ENCODE results near the gene ABL1. TPM values are rescaled to one million over a fixed set of nuclear protein-coding genes. Genes with fewer than 3 reads are reported as not detected.

ABL1 gene
- total RNA-seq, 1 donor, result 21.5 TPM

GRCh38 chr9:130887494-130888144 lies 52.6 kb downstream of the ABL1 start:
- DNase-seq (ENCODE audit: low read depth in 2 of 3, low spot score in 2 of 3), result no peak

DNA sequence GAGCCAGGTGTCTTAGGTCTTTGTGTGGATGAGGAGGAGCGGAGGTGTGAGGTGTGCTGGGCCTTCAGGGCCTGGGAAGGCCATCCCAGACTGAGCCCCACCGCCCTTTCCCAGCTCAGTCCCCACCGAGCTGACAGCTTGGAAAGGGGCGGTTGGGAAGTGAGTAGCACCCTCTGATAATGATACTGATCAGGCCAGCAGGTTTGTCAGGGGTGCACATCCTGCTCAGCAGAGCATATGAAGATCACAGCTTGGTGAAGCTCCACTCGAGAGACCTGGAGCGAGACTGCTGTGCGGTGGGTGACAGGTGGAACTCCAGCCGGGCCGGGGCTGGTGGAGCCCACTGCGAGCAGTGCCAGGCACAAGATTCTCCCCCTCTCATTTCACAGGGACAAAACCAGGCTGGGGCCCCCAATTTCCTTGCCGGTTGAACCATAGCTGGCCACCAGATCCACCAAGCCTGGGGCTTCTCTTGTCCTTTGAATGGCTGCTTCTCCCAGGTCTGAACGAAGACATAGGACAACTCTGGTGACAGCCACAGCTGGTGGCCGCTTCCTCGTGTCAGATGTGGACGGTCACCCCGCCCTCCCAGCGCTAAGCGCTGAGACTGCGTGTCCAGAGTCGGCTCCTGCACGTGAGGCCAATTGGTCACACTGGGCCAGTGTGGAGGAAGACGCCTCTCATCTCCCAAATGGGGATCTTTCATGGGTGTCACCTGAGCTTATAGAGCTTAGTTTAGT lies 53.3 kb downstream of the ABL1 start:
- DNase-seq (ENCODE audit: low read depth in 2 of 3, low spot score in 2 of 3), result no peak

DNA sequence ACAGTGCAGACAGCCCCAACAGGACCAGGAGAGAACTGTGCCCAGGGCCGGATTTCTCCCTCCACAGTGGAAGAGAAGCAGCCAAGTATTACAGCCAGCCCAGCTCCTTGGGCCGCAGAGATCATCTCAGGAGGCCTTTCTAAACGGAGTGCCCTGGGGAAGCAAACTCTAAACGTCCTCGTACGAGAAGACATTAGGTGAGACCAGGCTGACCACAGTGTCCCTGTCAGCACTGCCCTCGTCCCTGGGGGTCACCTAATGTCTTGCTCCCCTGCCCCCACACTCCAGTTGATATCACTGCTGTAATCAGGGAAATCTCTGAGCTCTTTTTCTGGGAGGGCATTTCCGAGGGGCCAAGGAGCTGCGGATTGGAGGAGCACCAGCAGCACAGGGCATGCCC lies 55.1 kb downstream of the ABL1 start:
- DNase-seq (ENCODE audit: low read depth in 2 of 3, low spot score in 2 of 3), result no peak

DNA sequence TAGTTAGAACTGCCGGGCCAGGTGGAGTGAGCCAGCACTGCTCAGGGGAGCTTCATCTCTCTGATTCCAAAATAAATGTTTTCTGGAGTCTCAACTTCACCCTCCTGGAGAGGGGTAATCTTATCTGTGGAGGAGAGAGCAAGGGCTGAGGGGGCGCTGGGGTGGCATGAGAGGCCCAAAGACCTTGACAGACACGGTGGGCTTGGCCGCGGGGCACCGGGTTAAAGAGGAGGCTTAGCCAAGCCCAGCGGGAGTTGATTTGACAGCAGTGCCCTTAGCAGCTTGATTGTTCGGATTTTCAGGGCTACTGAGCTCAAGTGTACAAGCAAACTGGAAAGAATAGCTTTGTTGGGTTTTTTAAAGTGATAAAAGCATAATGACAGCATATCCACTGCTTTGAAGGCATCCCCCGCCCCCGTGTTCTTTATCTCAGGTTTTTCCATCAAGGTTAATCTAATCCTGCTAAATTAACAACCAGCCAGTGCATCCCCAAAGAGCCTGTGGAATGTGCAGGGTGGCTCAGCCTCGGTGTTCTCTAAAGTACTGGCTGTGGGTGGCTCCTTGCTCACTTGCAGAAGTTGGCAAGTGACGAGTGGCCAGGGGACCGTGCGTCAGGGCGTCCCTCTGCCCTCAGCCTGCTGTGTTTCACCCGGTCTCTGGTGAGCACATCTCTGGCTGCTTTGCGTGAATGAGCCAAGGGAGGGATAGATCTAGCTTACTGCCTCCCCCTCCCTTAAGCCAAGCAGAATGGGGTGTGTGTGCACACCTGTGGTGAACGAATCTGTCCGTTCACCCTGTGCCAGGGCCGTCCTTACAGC lies 56.0 kb downstream of the ABL1 start:
- no peak for DNase-seq (ENCODE audit: low read depth in 2 of 3, low spot score in 2 of 3)

DNA sequence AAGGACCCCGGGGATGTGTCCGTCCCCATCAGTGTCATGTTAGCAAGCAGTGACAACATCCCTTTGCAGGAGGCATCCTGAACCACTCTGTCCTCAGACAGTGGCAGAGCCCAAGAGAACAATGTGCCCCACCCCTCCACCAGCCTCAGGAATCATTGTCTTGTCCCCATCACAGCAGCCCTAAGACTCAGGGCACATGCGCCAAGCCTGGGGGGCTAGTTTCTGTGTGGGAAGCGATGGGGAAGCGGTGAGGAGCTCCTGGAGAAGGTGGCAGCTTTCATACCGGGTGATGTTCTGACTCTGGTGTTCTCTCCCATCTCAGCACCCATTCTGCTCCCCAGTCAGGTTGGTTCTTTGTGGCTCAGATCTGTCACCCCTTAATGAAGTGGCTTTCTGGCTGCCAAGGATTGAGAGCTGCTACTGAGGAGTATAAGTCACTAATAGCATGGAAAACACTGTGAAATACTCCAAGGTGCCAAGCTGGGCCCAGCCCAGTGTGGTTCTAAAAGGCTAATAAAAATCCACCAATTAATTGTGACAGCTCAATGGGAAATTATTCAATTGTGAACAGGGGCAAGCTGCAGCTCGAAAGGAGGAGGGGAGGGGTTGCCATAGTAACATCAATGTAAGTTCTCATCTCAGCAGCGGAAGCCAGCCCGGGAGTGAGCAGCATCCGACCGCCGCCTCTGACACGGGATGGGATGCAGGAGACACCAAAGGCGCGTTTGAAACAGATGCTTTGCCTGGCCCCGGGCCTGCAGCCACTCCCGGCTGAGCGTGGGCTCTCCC lies 56.8 kb downstream of the ABL1 start:
- no peak for DNase-seq (ENCODE audit: low read depth in 2 of 3, low spot score in 2 of 3)

GRCh38 chr9:130892477-130893304 lies 57.6 kb downstream of the ABL1 start:
- no peak for DNase-seq (ENCODE audit: low read depth in 2 of 3, low spot score in 2 of 3)

DNA sequence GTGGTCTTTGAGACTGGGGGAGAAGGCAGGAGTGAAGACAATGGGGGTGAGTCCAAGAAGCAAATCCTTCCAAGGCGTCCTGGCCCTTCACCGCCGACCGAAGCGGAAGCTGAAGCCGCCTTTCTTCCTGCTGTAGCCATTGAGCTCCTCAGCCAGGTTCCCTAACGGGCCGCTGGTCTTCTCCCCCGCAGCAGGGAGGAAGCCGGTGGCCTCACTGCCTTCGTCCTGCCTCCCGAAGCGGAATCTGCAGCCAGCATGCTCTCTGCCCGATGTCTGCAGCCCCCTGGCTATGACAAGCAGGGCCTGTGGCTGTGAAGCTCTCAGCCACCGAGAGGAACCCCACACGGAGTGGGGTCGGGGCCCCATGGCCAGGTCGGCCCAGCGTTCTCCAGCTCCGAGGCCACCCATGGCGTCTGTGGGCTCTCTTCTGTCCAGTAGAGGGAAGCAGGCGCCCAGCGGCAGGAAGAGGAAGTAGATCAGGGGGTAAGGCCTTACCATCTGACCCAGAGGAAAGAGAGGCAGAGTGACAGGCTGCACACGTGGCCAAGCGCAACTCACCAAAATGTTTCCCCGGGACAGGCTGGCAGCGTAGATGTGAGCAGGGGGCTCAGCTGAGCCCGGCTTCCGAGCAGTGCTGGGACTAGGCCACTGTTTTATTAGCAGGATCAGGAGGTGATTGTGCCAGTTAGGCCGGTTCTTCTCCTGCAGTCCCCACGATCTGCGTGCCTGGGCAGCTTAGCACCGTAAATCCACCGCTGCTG lies 58.5 kb downstream of the ABL1 start:
- peak in 2 of 3 donors; percentile 76 to 81 for DNase-seq (ENCODE audit: low read depth in 2 of 3, low spot score in 2 of 3)

DNA sequence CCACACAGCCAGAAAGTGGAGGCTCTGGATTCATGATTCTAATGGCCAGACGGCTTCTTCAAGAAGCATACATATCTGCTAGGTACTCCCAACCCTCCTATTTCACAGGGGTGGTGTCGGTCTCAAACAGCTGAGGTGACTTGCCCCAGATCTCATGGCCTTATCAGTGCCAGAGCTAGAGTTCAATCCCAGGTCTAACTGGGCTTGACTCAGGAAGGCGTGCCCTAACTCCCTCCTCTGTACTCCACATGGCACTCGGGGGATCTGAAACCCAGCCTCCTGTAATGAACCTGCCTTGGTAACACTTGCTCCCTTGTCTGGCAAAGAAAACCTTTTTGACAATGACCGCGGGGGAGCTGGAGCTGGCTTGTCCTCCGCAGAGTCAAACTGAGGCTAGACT lies 59.5 kb downstream of the ABL1 start:
- DNase-seq (ENCODE audit: low read depth in 2 of 3, low spot score in 2 of 3), result no peak

- no peak for DNase-seq (ENCODE audit: low read depth in 2 of 3, low spot score in 2 of 3)
Observed at GRCh38 chr9:130895038-130895437, 60.0 kb downstream of the ABL1 start.

DNA sequence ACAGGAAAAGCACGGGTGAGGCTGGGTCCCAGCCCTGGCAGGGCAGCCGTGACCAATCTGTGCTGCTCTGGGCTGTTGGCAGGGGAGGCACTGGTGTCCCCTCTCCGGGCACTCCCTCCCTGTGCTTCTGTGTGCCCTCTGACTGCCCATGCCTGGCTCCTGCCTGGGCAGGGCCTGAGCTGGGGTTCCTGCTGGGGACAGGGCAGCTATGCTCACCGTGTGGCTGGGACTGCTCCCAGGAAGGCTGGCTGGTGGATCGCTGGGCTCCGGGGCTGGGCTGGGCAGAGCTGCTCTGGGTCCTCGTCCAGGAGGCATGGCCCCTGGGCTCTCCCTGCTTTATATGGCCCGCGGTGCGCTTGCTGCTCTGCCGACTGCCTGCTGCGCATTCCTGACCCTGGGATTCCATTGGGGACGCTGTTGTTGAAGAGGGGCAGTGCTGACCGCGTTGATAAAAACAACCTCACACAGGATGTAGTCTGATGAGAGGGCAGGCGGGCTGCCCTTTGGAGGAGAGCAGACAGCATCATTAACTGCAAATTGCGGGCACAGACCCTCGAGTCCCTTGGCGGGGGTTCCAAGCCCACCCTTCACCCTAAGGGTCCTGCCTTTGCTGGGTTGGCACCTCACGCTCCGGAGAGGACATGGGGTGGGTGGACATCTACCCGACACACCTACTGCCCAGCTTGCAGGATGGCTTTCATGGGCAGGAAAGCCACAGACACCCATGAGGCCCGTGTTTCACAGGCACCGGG lies 60.6 kb downstream of the ABL1 start:
- DNase-seq (ENCODE audit: low read depth in 2 of 3, low spot score in 2 of 3), result no peak

DNA sequence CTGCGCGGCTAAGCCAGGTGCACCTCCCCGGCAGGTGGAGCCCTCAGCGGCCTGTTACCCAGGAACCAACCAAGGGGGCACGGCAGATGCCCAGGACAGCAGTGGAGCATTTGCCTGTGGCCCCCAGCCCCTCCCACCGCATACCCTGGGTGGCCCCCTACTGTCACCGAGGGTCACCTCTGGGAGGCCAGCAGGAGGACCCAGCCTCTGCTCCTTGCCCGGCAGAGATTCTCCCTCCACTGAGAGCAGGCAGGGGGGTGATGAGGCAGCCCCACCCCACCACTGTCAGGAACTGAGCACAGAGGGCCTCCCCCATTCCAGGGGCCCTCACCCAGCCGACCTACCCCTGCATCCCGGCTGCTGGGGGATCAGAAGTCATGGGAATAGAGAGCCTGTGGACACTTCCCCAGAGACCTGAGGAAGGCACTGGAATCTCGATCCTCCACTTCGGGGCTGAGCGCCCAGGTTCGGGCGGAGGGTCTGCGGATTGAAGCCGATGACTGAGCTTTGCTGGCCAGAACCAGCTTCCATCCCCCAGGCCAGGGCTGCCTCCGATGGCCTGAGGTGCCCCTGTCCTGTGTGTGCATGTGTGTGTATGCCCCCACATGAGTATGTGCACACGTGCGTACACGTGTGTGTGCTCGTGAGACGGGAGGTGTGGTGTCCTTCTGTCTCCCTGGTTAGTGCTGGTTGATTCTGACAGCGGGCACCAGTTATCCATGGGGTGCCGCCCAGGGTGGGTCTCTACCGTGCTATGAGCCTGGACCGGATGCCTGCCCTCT lies 61.4 kb downstream of the ABL1 start, which contains the start of gene QRFP:
QRFP (minus strand) TSS at position 580 of the 782 bp plus-strand sequence. CDS start 2,974 bp downstream, outside the sequence.
- DNase-seq (ENCODE audit: low read depth in 2 of 3, low spot score in 2 of 3), result no peak

GRCh38 chr9:130897105-130897751 lies 62.2 kb downstream of the ABL1 start:
- no peak for DNase-seq (ENCODE audit: low read depth in 2 of 3, low spot score in 2 of 3)

DNA sequence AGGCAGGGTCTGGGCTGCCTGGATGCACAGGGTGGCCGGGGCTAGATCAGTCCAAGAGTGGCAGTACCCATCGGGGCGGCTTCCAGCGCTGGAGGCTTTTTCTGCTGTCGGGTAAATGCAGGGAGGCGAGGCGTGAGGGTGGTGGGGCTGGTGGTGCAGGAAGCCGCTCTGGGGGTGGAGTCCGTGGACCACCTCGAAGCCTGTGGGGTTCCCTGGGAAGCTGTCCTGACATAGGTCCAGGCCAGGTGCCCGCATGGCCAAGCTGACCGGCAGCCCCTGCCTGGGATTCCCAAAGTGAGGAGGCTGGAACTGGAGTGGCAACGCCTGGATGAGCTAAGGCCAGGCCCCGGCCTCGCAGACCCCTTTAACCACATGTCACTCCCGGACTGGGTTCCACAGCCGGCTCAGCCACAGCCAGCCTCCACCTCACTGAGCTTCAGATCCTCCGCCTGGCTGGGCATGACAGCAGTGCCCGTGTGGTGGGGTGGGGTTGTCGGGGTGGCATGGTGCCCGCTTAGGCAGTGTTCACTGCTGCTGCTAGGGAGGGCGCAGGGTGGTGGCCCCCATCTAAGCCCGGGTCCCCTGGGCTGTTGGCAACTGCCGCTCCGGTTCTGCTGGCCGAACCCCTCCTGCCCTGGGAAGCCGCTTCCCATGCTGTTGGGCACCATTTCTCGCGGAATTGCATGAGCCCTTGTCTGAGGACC lies 62.9 kb downstream of the ABL1 start:
- no peak for DNase-seq (ENCODE audit: low read depth in 2 of 3, low spot score in 2 of 3)

DNA sequence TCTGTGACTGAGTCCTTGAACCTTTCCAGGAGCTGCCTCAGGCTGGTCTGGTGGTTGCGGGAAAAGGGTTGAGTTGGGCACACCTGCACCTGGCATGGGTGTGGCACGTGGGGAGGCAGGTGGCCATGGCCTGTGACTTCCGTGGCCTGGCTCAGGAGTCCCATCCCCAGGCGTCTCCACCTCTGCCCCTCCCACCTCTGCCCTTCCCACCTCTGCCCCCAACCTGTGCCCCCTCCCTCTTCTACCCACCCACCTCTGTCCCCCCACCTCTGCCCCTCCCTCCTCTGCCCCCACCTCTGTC lies 63.4 kb downstream of the ABL1 start:
- DNase-seq (ENCODE audit: low read depth in 2 of 3, low spot score in 2 of 3), result no peak

- no peak for DNase-seq (ENCODE audit: low read depth in 2 of 3, low spot score in 2 of 3)
Observed at GRCh38 chr9:130899051-130899748, 64.1 kb downstream of the ABL1 start.
